ENCODE data around the gene MDK.
A peak's percentile ranks its signal among the peaks of the same experiment; 100 is the strongest.

The MDK gene, protein sequence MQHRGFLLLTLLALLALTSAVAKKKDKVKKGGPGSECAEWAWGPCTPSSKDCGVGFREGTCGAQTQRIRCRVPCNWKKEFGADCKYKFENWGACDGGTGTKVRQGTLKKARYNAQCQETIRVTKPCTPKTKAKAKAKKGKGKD

DNA sequence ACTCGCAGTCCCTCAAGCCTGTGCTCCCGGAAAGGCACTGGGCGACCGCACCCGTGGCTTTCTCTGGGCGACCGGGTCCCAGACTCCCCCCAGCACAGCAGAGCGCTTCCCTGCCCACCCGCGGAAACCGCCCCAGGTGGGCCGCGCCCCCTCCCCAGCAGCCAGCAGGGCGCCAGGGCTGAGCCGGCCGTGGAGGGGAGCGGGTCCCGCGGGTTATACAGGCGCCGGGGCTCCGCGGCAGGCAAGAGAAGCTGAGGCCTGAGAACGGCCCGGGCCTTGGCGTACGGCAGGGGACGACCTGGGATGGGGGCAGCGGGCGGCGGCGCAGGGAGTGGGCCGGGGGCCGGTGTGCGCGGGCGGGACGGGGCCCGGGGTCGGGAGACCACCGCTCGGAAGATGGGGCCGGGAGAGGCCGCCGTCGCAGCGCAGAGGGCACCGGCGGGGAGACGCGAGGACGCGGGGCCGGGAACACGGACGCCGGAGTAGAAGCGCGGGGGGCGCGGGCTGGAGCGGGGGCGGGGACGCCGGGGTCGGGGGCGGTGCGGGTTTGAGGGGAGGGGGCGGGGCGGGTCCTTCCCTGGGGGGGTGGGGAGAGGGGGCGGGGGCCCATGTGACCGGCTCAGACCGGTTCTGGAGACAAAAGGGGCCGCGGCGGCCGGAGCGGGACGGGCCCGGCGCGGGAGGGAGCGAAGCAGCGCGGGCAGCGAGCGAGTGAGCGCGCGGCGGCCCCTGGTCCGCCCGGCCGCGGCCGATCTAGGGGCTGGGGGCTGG lies at the start of gene MDK:
Gene MDK (plus strand): TSS at position 622 of the 771 bp plus-strand sequence. CDS start 389 bp downstream, outside the sequence.
- DNase-seq, result no peak

DNA sequence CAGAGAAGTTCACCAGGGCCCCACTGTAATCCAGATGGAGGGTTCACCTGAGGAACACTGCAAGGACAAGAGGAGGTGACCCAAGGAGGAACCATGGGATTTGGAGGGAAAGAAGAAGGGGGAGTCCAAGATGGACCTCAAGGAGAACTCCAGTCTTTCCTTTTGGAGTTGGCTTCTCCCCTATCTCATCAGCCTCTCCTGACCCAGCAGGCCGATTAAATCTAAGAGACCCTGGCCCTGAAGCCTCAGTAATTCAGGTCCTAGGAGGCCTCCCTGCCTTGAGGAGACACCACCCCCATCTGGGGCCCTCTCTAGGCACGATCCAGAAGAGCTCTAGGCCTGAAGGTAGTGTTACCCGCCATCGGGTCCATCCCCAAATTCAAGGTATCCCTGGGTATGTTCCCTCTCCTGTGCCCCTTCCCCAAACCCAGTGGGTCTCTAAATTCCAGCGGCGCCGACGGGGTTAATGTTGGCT lies 49.3 kb upstream of the MDK start:
- DNase-seq, result no peak

DNA sequence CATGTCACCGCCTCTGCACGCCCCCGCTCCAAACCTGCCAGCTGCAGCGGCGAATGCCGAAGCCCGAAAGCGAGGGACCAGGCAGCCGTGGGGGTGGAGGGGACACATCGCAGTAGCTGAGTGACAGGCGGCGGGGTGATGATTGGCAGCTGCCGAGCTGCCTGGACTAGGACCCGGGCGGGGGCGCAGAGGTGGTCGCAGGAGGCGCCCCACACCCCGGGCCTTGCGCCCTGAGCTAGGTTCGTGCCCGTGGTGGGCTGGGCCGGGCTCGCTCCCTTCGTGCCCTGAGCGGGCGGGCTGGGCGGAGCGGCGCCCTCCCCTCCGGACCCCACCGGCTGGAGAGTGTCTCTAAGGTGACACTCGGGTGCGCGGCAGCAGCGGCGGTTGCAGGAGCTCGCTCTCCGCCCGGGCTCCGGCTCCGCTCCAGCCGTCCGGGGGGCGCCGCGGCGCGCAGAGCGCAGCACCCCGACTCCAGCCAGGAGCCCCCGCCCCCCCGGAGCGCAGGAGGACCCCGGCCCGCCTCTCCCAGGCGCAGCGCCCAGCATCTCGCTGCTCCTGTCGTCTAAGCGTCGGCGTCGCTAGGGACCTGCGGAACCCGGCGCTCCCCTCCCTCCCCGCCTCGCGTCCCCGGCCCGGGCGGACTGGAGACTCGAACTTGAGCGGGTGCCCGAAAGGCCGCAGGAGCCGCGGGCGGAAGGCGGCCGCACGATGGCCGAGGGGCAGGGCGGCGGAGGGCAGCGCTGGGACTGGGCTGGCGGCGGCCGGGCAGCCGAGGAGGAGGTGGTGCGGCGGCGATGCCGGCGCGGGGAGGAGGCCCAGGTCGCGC lies 48.7 kb upstream of the MDK start:
- no peak for DNase-seq

DNA sequence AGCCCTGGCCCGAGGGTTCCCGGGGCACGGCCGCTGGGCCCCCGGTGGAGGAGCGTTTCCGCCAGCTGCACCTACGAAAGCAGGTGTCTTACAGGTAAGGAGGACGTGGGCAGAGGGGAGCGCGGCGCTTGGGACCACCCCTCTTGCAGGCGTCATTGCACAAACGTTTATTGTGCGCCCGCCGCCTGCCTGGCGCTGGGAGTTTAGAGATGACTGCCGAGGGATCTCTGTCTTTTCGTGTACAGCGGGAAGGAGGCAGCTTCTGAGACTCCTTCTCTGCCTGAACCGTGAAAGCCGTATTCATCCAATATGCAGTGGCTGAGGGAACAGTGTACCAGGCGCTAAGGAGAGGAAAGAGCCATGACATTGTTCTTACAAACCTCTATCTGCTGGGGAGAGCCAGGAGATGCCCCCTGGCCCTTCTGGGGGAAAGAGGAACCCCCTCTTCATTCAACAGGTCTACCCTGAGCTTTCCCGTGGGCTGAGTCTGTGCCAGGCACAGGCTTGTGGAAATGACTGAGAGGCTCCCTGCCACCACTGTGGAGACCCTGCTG lies 48.0 kb upstream of the MDK start:
- DNase-seq, result no peak

DNA sequence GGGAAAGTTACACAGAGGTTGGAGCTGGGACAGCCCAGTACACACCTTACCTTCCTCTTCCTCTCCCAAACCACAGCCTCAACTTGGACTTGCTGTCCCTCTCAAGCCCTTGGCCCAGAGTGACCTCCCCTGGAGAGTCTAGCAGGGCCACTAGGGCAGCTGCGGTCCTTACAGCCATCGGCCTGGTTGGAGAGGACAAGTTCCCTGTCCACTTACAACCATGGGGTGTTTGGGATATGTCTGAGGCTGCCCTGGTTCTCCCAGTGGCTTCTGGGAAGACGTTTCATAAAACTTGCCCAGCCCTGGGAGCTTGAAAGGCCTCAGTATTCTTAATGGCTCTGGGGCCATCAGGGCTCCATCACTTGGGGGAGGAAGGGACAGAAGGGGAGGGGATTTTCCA lies 47.3 kb upstream of the MDK start:
- DNase-seq, result no peak

DNA sequence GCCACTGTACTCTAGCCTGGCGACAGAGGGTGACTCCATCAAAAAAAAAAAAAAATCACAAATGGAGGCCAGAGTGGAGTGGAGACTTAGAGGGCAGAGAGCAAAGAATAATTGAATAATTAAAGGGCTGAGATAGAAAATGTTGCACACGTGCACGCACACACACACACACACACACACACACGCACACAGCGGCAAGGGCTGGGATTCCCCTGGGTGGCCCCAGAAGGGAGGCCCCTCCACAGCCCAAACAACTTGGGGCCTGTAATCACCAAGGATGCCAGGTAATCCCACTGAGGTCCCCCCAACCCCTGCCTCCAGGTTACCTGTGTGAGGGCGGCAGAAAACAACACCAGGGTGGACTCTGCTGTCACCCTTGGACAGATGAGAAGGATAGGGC lies 46.2 kb upstream of the MDK start:
- no peak for DNase-seq

DNA sequence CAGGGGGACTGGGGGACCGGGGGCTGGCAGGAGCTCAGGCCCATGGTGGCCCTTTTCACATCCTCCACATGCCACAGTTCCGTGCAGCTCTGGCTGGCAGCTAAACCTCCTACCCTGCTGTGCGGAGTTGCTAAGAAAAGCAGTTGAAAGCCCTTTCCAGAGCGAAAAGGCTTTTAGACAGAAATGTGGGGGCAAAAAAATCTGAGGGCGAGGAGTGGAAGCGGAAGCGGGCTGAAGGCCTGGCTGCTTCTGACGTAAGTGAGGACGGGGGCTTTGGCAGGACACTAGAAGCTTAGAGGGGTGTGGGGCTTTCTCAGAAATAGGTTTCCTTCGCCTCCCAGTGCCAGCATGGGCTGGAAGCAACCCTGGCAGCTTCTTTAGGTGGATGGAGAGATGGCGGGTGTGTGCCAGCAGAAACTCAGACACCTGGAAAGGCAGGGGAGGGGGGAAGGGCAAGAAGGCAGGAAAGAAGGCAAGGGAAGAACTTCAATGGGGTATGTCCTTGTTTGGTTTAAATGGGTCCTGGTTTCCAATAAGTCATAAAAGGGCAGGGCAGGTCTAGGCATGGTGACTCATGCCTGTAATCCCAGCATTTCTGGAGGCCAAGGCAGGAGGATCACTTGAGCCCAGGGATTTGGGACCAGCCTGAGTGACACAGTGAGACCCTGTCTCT lies 45.4 kb upstream of the MDK start:
- DNase-seq, result no peak

DNA sequence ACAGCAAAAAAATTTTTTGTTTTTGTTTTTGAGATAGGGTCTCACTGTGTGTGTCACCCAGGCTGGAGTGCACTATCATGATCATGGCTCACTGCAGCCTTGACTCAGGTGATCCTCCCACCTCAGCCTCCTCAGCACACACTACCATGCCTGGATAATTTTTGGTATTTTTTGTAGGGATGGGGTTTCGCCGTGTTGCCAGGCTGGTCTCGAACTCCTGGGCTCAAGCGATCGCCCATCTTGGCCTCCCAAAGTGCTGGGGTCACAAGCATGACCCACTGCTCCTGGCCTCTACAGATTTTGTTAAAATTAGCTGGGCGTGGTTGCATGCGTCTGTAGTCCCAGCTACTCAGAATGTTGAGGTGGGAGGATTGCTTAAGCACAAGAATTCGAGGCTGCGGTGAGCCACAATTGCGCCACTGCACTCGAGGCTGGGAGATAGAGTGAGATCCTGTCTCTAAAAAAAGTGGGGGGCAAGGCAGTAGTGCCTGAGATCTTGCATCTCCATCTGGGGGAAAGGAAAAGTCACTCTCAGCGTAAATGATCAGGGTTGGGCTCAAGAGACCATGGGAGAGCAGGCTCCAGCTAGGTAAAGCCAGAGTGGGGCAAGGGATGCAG lies 44.8 kb upstream of the MDK start:
- peak; percentile 82 for DNase-seq

DNA sequence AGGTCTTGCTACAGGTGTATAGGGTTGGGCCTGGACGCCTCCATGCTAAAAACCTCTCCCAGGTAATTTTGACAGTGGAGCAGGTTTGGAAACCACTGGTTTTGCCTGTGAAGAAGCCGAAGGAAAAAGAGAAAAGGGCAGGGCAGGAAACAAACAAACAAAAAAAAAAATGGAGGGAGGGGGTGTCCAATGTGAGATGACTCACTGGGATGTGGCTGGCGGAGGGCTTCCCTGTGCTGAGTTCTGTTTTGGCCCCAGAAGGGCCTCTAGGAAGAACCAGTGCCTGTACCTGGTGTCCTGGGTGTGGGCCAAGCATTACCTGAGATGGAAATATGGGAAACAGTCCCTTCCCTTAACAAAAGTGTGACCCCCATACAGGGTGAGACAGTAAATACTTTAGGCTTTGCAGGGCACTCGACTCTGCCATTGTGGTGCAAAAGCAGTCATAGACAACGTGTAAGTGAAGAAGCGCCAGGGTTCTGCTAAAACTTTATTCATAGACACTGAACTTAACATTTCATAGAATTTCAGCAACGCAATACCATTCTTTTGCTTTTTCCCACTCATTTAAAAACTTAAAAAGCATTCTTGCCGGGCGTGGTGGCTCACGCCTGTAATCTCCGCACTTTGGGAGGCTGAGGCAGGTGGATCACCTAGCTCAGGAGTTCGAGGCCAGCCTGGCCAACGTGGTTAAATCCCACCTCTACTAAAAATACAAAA lies 43.7 kb upstream of the MDK start:
- no peak for DNase-seq

DNA sequence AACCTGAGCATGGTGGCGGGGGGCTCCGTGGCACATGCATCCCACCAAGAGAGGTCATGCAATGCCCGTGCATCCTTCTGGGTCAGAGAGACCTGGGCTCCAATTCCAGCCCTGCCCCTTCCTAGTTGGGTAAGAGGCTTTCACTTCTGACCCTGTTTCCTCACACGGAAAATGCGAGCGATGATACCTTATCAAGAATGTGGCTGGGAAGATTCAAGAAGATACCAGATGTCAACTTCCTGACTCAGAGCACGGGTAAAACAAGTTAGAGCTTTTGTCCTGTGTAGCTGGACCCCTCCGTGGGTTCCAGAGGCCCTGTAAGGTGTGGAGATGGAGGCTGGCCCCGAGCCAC lies 42.9 kb upstream of the MDK start:
- no peak for DNase-seq

DNA sequence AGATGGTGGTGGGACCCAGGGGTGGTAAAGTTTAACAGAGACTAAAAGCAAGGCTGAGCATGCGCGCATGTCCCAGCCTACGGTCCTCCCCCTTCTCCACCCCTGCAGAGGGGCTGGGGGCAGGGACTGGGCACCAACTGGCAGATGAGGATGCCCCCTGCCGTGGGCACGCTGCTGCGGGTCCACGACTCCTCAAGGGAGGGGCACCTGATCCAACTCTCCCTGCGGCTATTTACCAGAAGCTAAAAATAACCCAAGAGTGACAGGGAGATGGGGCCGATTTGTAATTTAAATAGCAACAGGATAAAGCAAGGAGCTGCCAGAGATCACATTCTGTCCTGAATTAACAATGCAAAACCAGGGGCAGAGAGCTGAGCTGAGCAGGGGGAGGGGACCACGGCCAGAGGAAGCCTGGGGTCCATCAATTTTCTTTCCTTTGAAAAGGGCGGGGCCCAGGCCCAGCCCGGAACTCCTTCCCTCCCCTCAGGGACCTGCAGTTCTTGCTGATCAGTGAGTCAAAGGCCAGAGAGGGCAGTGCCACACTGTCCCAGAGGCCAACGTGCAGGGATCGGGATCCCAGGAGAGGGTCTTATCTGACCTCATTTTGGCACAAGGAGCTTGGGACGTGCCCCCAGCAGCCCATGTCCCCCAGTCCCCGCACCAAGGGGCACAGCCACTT lies 42.3 kb upstream of the MDK start:
- DNase-seq, result no peak

DNA sequence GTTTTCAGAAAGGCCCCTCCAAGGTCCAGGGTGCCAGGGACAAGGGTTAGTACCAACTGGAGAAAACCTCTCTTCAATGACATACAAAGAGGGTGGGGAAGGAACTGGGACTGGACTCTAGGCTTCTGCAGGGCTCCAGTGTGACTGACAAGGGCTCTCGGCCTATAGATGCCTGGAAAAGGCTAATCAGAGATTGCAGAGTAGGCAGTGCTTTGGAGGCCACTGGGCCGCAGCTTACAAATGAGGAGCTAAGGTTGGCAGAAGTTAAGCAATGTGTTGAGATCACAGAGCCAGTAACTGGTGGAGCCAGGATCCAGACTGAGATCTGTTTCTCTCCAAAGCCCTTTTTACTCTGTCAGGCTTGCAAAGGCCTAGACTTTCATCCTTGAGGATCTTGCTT lies 41.7 kb upstream of the MDK start:
- peak; percentile 67 for DNase-seq

DNA sequence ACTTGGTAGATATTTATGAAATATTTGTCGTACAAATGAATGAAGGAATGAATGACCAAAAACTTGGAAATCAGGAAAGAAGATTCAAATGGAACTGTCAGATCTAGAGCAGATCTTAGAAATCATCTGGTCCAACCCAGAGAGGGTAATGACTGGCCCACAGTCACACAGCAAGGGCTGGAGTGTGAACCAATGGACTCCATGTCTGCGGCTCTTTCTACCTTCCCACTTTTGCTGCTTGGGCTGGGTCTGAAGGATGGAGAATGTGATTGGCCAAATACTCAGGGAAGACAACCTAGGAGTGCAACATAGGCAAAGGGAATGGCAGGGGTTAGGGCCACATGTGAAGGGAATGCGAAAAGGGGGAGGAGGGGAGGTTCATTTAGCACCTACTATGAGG lies 40.0 kb upstream of the MDK start:
- DNase-seq, result no peak

DNA sequence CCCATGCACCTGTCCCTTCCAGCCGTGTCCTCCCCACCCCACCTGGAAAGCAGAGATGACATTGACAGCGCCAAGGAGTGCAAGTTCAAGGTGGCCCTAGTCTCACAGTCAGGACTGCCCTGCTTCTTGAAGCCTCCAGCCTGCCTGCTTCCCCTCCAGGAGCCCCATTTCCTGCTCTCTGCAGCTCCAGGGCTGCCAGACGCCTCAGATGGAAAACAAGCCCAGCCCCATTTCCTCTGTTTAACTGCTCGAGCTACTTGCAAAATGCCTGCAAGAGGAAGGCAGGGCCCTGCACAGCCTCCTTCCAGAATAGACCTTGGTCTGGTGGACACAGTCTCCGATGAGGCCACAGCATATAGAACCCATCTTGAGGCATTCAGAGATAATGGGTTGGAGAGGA lies 39.2 kb upstream of the MDK start:
- no peak for DNase-seq

DNA sequence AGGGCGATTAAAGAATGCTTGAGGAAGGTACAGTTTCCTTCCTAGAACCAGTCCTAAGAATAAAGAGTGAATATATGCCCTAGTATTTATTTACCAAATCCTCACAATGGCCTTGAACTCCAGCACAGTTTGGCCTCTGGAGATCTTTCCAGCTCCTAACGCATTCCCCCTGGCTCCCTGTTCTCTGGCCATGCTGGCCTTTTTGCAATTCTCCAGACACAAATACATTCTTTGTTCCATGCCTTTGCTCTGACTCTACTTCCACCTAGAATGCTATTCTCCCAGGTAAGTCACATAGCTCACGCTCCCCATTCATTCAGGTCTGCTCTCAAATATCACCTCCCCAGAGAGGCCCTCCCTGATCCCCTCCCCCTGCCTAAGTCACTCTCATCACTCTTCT lies 37.9 kb upstream of the MDK start:
- DNase-seq, result no peak

DNA sequence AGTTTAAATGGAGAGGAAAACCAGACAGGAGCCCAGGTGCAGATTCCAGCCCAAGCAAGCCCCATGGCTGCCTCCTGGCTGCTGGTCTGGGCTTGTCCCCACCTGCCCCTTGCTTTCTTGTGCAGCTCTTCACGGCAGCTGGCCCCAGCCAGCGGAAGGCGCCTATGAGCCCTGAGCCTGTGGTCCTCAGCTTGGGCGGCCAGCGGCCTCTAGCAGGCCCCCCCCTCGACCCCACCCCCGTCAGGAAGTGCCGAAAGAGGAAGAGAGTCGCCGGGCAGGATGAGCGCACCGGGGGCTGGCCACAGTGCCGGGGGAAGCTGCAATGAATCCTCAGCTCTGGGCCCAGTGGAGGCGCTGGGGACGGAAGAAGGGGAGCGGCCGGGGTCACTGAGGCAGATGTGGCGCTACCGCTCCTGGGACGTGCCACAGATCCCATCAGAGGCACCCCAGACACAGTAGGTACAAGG lies 36.3 kb upstream of the MDK start:
- DNase-seq, result peak; percentile 79

DNA sequence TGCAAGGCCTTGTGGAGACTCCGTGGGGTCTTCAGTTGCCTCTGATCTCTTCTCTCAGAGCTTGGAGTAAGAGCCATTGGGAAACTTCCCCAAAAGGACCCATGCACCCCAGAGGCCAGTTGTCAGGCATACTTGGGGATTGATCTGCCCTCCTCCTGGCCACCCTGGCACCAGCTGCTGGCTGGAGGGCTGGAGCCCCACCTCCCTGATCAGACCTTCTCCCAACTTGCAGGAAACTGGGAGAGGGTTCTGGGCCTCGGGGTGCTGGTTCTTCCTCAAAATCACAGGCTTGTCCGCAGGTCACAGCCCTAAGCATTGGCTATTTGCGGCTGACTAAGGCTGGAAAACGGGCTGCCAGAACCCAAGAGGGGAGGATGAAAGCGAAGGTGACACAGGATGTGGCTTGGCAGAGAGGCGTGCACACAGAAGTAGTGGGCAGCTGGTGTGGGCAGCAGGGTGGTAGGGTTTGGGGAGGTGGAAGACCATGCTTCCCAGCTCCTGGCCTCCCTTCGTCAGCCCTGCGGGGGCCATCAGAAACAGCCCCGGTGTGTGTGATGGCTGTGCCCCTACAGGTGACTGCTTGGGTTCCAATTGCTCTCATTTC lies 35.5 kb upstream of the MDK start:
- DNase-seq, result no peak

DNA sequence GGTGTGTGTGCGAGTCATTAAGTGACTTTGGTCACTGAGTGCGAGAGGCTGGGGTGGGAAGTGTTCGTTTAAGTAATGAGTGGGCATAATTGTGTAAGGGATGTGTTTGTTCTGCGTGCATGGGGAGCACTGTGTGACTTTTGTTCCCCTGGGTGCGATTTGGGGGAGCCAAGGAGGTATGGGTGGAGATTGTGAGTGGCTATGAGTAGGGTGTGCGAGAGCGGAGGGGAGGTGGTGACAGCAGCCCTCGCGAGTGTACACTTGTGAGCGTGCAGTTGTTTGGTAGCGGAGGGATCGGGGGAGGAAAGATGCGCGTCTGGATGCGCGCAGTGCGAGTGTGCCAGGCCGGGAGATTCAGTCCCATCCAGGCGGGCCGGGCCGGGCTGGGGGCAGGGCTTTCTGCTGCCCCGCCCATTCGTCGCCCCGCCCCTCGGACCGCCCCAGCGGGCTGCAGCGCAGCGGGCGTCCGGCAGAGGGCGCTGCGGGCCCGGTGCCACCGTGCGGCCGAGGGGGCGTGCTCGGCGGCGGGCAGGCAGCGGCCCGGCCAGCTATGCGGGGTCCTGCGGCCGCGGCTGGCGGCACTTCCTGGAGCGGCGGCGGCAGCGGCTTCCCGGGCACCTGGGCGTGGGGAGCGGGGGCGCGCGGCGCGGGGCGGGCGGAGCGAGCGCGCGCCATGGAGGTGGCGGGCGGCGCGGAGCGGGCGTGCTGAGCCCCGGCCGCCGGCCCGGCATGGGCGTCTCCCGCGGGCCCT lies 34.4 kb upstream of the MDK start, which contains the start of gene DGKZ:
Gene DGKZ (plus strand): TSS at position 578 of the 751 bp plus-strand sequence. CDS start 197 bp downstream, outside the sequence.
- DNase-seq, result peak; percentile 92

DNA sequence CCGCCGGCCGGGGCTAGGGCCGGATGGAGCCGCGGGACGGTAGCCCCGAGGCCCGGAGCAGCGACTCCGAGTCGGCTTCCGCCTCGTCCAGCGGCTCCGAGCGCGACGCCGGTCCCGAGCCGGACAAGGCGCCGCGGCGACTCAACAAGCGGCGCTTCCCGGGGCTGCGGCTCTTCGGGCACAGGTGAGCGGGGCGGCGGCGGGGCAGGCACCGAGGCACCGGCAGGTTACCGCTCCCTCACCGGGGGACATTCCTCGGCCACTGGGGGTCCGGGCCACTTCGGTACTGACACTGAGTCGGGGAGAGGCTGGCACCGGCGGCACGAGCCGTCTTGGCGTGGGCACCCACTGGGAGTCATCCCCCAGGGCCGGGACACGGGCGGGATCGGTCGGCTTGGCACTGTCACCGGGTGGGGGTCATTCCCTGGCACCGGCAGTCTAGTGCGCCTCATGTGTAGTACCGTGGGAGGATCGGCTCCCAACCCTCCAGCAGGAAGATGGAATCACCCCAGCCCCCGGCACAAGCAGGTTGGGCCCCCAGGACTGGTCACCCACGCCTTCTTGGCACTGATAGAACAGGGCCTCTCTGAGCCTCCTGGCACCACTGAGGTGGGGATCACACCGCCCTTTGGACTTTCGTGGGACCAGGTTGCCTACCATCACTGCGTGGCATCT lies 33.7 kb upstream of the MDK start:
- no peak for DNase-seq

All from suppressor macrophage treated with lipopolysaccharide for 4 hours (primary cell).